B cell (primary cell): ENCODE results near the gene DISP3. TPM values are rescaled to one million over a fixed set of nuclear protein-coding genes. Genes with fewer than 3 reads are reported as not detected.

Source experiments
- ATAC-seq: fragments of 200-7000 bp; cut with Tn5 transposase; one replicate; pipeline ENCODE4 v1.10.0; 2021; ENCODE audit warnings: low read depth, mild to moderate bottlenecking, moderate number of reproducible peaks, moderate library complexity
- CTCF ChIA-PET: fragments of 350-600 bp; sonication (Branson Sonifier 250); formaldehyde crosslinking; loops from one replicate; lab custom pipeline; 2021; ENCODE audit warnings: antibody characterized with exemption, inconsistent platforms; lab: Charles Lee
- POLR2A ChIA-PET: fragments of 350-600 bp; sonication (Branson Sonifier 250); formaldehyde crosslinking; loops from one replicate; lab custom pipeline; 2021; ENCODE audit warnings: antibody characterized with exemption; lab: Charles Lee
- DNase-seq: peaks from one replicate; pipeline ENCODE4 v3.0.0; 2013
- H2AFZ ChIP-seq: 2 replicates; pipeline ENCODE4 v1.6.1; 2012; ENCODE audit warnings: mild to moderate bottlenecking, low read depth, low read length; ENCODE audit not compliant: insufficient read depth, poor library complexity, severe bottlenecking
- H3K27ac ChIP-seq, 2 donors: 1 replicate in 1 of 2; 2 replicates in 1 of 2; pipeline ENCODE4 v1.5.1; 2012 to 2013; ENCODE audit warnings: low read length in 2 of 2, mild to moderate bottlenecking in 2 of 2, moderate library complexity in 1 of 2
- H3K27me3 ChIP-seq, 4 experiments: fragments of 200-600 bp in 1 of 4; sonication (generic) in 1 of 4; replicated peaks in 1 of 4; 1 replicate in 2 of 4; 2 replicates in 2 of 4; pipeline versions ENCODE4 v1.6.1 to v1.7.0; 2013 to 2016; ENCODE audit warnings: low read length in 3 of 4, mild to moderate bottlenecking in 2 of 4, mixed read lengths in 1 of 4, moderate library complexity in 1 of 4; ENCODE audit not compliant: insufficient read depth in 4 of 4, control insufficient read depth in 3 of 4; ENCODE audit errors: control extremely low read depth in 1 of 4
- H3K36me3 ChIP-seq, 2 experiments: replicated peaks in 1 of 2; 1 replicate in 1 of 2; 2 replicates in 1 of 2; pipeline versions ENCODE4 v1.6.1 to v1.7.1; 2013; ENCODE audit warnings: low read length in 1 of 2; ENCODE audit not compliant: insufficient read depth in 2 of 2, control insufficient read depth in 1 of 2; ENCODE audit errors: control extremely low read depth in 1 of 2, extremely low read depth in 1 of 2
- H3K4me1 ChIP-seq, 2 donors: fragments of 200-600 bp in 1 of 2; sonication (generic) in 1 of 2; 1 replicate in 1 of 2; 2 replicates in 1 of 2; pipeline versions ENCODE4 v1.5.1 to v1.6.1; 2013 to 2017; ENCODE audit warnings: low read length in 2 of 2; ENCODE audit not compliant: control insufficient read depth in 2 of 2, insufficient read depth in 2 of 2
- H3K4me2 ChIP-seq: replicated peaks from 2 replicates; pipeline ENCODE3; 2012; ENCODE audit warnings: mild to moderate bottlenecking, low read depth, low read length; ENCODE audit not compliant: poor library complexity, severe bottlenecking
- H3K4me3 ChIP-seq, 5 experiments: fragments of 200-600 bp in 1 of 5; sonication (generic) in 1 of 5; 1 replicate in 3 of 5; 2 replicates in 2 of 5; pipeline versions ENCODE4 v1.5.1 to v1.7.0; 2011 to 2016; ENCODE audit warnings: low read length in 4 of 5, mild to moderate bottlenecking in 4 of 5, low read depth in 2 of 5, control low read depth in 1 of 5, moderate library complexity in 1 of 5; ENCODE audit not compliant: insufficient read depth in 1 of 5; ENCODE audit errors: control extremely low read depth in 1 of 5, extremely low read depth in 1 of 5
- H3K79me2 ChIP-seq: fragments of 200-600 bp; sonication (generic); one replicate; pipeline ENCODE4 v1.6.0; 2016; ENCODE audit warnings: low read length; ENCODE audit not compliant: control insufficient read depth, insufficient read depth
- H3K9ac ChIP-seq: fragments of 200-600 bp; sonication (generic); 2 replicates; pipeline ENCODE4 v1.6.1; 2017; ENCODE audit warnings: mild to moderate bottlenecking, low read length, moderate library complexity
- H3K9me3 ChIP-seq, 3 donors: one replicate each; pipeline versions ENCODE4 v1.6.1 to v1.7.1; 2013; ENCODE audit warnings: low read length in 2 of 3; ENCODE audit not compliant: control insufficient read depth in 2 of 3, insufficient read depth in 1 of 3; ENCODE audit errors: control extremely low read depth in 1 of 3
- H4K20me1 ChIP-seq: 2 replicates; pipeline ENCODE4 v1.6.0; 2012; ENCODE audit warnings: mild to moderate bottlenecking, low read length; ENCODE audit not compliant: insufficient read depth, control insufficient read depth, poor library complexity, severe bottlenecking
- H3K27ac Mint-ChIP-seq: one replicate; pipeline ENCODE4 v1.8.0; 2021; ENCODE audit warnings: mixed read lengths
- H3K27me3 Mint-ChIP-seq: one replicate; pipeline ENCODE4 v1.8.0; 2021; ENCODE audit warnings: mixed read lengths
- H3K4me1 Mint-ChIP-seq: one replicate; pipeline ENCODE4 v1.8.0; 2021; ENCODE audit warnings: mixed read lengths
- H3K4me3 Mint-ChIP-seq: one replicate; pipeline ENCODE4 v1.8.0; 2021; ENCODE audit warnings: mixed read lengths
- H3K9me3 Mint-ChIP-seq: one replicate; pipeline ENCODE4 v1.8.0; 2022; ENCODE audit warnings: mixed read lengths; ENCODE audit not compliant: insufficient read depth
- EZH2 ChIP-seq: IDR thresholded peaks from 2 replicates; pipeline ENCODE4 v1.6.1; 2012; ENCODE audit warnings: borderline replicate concordance, low read depth, mild to moderate bottlenecking, moderate library complexity, low read length; ENCODE audit not compliant: insufficient read depth, poor library complexity, severe bottlenecking
- WGBS: methylation state at CpG from one replicate; pipeline ENCODE4 v1.1.5; 2013; ENCODE audit warnings: missing lambda C conversion rate; ENCODE audit not compliant: insufficient coverage; 5-methylcytosine and 5-hydroxymethylcytosine counted together
- intact Hi-C: fragments of 100-400 bp; cut with micrococcal nuclease; formaldehyde crosslinking; loops from one replicate; pipeline ENCODE4 v1.10.0; 2022
- polyA plus RNA-seq: library from polyadenylated mRNA; depleted of rRNA; stranded (reverse); fragments of >200 nt; gene quantifications from 2 replicates; pipeline ENCODE4 v1.2.3, GENCODE V29; 2012
- total RNA-seq, 2 donors: library from RNA; stranded (reverse); fragments of 120-200 nt in 1 of 2; gene quantifications; 1 replicate in 1 of 2; 2 replicates in 1 of 2; pipeline versions ENCODE4 v1.2.3 to v1.2.4, GENCODE V29; 2013 to 2022
- TF ChIP-seq, protein P1 (sequence below): fragments of 200-600 bp; IDR thresholded peaks from one replicate; pipeline ENCODE4 v1.8.0; 2022; ENCODE audit warnings: antibody characterized with exemption, mild to moderate bottlenecking

The DISP3 gene
- total and polyA plus RNA-seq, 2 donors (not counting 1 experiment from before 2014, with no cell fraction given), result 0.25 to 1.6 TPM

DNA sequence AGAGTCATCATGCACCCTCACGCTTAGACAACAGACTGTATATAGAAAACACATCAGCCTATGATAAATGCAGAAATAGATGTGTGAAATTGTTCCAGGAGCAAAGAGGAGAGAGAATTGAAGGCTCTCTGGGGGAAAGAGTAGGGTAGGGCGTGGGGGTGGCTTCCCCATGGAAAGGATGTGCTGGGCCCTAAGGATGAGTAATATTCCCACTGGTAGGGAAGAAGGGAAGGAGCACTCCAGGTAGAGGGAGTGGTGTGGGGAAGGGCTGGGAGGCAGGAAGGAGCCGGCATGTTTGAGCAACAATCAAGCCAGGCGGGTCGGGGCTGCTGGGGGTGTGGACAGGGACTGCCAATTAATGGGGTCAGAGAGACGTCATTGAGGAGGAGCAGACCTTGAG is 10.1 kb upstream of the DISP3 start:
- H3K9me3 ChIP-seq, result no peaks in the 10 kb centered on the region
- ChIA-PET CTCF (no interaction called here), POLR2A (no interaction called here)
- no peak overlapping the region for H3K4me3 Mint-ChIP-seq
- intact Hi-C loops, result no loop called here
- H3K27ac Mint-ChIP-seq, result no peak overlapping the region
- H3K4me1 ChIP-seq, result no peaks in the 10 kb centered on the region
- ATAC-seq, result no peak
- no peaks in the 10 kb centered on the region for H3K79me2 ChIP-seq
- no peak for DNase-seq
- WGBS, result 52% methylated on average over 2 of the region's 6 CpGs
- peaks cover 0 to 5% (median 2%) of the 10 kb centered on the region in 4 experiments for H3K27me3 ChIP-seq
- H3K9ac ChIP-seq, result no peak overlapping the region
- H3K27ac ChIP-seq, result no peak overlapping the region
- H3K4me2 ChIP-seq, result no peak overlapping the region
- no peak overlapping the region for H3K4me3 ChIP-seq
- H2AFZ ChIP-seq, result no peak overlapping the region
- H4K20me1 ChIP-seq, result no peaks in the 10 kb centered on the region
- TF ChIP-seq, protein P1, sequence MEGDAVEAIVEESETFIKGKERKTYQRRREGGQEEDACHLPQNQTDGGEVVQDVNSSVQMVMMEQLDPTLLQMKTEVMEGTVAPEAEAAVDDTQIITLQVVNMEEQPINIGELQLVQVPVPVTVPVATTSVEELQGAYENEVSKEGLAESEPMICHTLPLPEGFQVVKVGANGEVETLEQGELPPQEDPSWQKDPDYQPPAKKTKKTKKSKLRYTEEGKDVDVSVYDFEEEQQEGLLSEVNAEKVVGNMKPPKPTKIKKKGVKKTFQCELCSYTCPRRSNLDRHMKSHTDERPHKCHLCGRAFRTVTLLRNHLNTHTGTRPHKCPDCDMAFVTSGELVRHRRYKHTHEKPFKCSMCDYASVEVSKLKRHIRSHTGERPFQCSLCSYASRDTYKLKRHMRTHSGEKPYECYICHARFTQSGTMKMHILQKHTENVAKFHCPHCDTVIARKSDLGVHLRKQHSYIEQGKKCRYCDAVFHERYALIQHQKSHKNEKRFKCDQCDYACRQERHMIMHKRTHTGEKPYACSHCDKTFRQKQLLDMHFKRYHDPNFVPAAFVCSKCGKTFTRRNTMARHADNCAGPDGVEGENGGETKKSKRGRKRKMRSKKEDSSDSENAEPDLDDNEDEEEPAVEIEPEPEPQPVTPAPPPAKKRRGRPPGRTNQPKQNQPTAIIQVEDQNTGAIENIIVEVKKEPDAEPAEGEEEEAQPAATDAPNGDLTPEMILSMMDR, result no peak
- no peak for TF ChIP-seq EZH2
- peaks cover 42% of the 10 kb centered on the region for H3K27me3 Mint-ChIP-seq
- no peaks in the 10 kb centered on the region for H3K36me3 ChIP-seq
- no peaks in the 10 kb centered on the region for H3K4me1 Mint-ChIP-seq
- H3K9me3 Mint-ChIP-seq, result no peaks in the 10 kb centered on the region

DNA sequence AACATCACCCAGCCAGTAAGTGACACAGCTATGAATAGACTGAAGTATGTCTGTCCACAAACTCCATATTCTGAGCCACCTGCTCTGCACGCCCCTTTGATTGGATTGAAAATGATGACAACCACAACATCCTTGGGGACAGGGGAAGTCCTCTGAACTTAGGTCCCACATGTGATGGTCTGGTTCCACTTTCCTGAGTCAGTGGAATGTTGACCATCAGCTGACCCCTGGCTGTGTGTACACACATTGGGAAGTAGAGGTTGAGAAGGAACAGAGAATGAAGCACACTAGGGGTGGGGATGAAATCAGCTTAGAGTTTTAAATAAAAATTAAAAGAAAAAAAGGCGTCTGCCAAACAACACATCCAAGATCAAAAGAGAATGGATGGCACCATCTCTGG is 8.0 kb upstream of the DISP3 start:
- Mint-ChIP-seq H3K9me3 (no peaks in the 10 kb centered on the region), H3K27me3 (peaks cover 53% of the 10 kb centered on the region), H3K4me1 (no peaks in the 10 kb centered on the region), H3K27ac (no peak overlapping the region), H3K4me3 (no peak overlapping the region)
- no peaks in the 10 kb centered on the region for H3K9me3 ChIP-seq
- H3K79me2 ChIP-seq, result no peaks in the 10 kb centered on the region
- no peak overlapping the region for H2AFZ ChIP-seq
- 67% methylated on average over 1 of the region's 2 CpGs for WGBS
- H3K4me2 ChIP-seq, result no peak overlapping the region
- no peak for TF ChIP-seq EZH2
- TF ChIP-seq, protein P1, result no peak
- intact Hi-C loops, result loop anchor here (10.0 kb wide), 1 partner anchor 174 kb away; no protein-coding TSS in a partner anchor
- POLR2A ChIA-PET, result no interaction called here
- H3K4me1 ChIP-seq, result no peaks in the 10 kb centered on the region
- CTCF ChIA-PET, result no interaction called here
- peaks cover 0 to 3% (median 0%) of the 10 kb centered on the region in 4 experiments for H3K27me3 ChIP-seq
- no peak overlapping the region for H3K27ac ChIP-seq
- no peak for ATAC-seq
- no peaks in the 10 kb centered on the region for H4K20me1 ChIP-seq
- no peaks in the 10 kb centered on the region for H3K36me3 ChIP-seq
- DNase-seq, result no peak
- no peak overlapping the region for H3K9ac ChIP-seq
- no peak overlapping the region for H3K4me3 ChIP-seq
